DOHH2 (cell line): Measurements from ENCODE around the gene SMARCA1.

Experiments used
- CTCF ChIP-seq: fragments of 200-600 bp; sonication (generic); IDR thresholded peaks from one replicate; pipeline ENCODE4 v1.5.1; 2014; ENCODE audit warnings: antibody characterized with exemption, mild to moderate bottlenecking, low read depth, low read length; ENCODE audit not compliant: poor library complexity, severe bottlenecking
- EZH2phosphoT487 ChIP-seq: fragments of 200-600 bp; sonication (generic); IDR thresholded peaks from 2 replicates; pipeline ENCODE4 v1.6.1; 2017; ENCODE audit warnings: borderline replicate concordance, mild to moderate bottlenecking, antibody characterized with exemption, low read length, moderate library complexity, mixed read lengths

GRCh38 chrX:129559783-129560182, 36.5 kb upstream of the SMARCA1 start:
- TF ChIP-seq CTCF (no peak), EZH2phosphoT487 (no peak)
